NCI-H526 (cell line): ENCODE results near the gene TANC2.
"Not testable (repeated sequence)": the region's sequence is repeated elsewhere in the genome, so short reads cannot be mapped to it uniquely, and the experiment has no call there.

Experiments
- DNase-seq, 2 experiments: peaks; one replicate each; lab custom pipeline; 2025; lab: John Stamatoyannopoulos, UW

The TANC2 gene

GRCh38 chr17:62964506-62964905 lies 1.5 kb upstream of the TANC2 start:
- no peak for DNase-seq

- DNase-seq = no peak
These were observed 805 bp upstream of the TANC2 start for GRCh38 chr17:62965174-62965685.

GRCh38 chr17:62966426-62967204 lies 580 bp downstream of the TANC2 start:
- peak; percentile 28 to 69 for DNase-seq

GRCh38 chr17:62967205-62967529 lies 1.1 kb downstream of the TANC2 start:
- peak in 1 of 2 experiments; percentile 28 for DNase-seq

- peak; percentile 90 to 94 for DNase-seq
These were observed 2.4 kb downstream of the TANC2 start for GRCh38 chr17:62968445-62968923.

- peak; percentile 45 to 49 for DNase-seq
These were observed 4.6 kb downstream of the TANC2 start for GRCh38 chr17:62970610-62971009.

- no peak for DNase-seq
These were observed 5.8 kb downstream of the TANC2 start for GRCh38 chr17:62971853-62972252.

- DNase-seq = no peak
These were observed 8.8 kb downstream of the TANC2 start for GRCh38 chr17:62974788-62975187.

- no peak for DNase-seq
These were observed 9.2 kb downstream of the TANC2 start for GRCh38 chr17:62975206-62975605.

- not testable (repeated sequence) for DNase-seq
These were observed 10.7 kb downstream of the TANC2 start for GRCh38 chr17:62976643-62977231.

- no peak for DNase-seq
These were observed 14.8 kb downstream of the TANC2 start for GRCh38 chr17:62980842-62981241.

- DNase-seq = no peak
These were observed 15.9 kb downstream of the TANC2 start for GRCh38 chr17:62981933-62982332.

- no peak for DNase-seq
These were observed 18.8 kb downstream of the TANC2 start for GRCh38 chr17:62984801-62985200.

- no peak for DNase-seq
These were observed 20.5 kb downstream of the TANC2 start for GRCh38 chr17:62986549-62986948.

- DNase-seq = no peak
These were observed 21.1 kb downstream of the TANC2 start for GRCh38 chr17:62987136-62987535.

GRCh38 chr17:62989501-62989900 lies 23.5 kb downstream of the TANC2 start:
- no peak for DNase-seq

GRCh38 chr17:62994931-62995330 lies 28.9 kb downstream of the TANC2 start:
- no peak for DNase-seq

GRCh38 chr17:62995377-62995885 lies 29.4 kb downstream of the TANC2 start:
- peak; percentile 10 to 47 for DNase-seq

GRCh38 chr17:62996221-62996620 lies 30.2 kb downstream of the TANC2 start:
- DNase-seq = no peak

- no peak for DNase-seq
These were observed 32.1 kb downstream of the TANC2 start for GRCh38 chr17:62998166-62998565.

- DNase-seq = peak in 1 of 2 experiments; percentile 9
These were observed 32.8 kb downstream of the TANC2 start for GRCh38 chr17:62998665-62999393.

GRCh38 chr17:62999736-63000135 lies 33.7 kb downstream of the TANC2 start:
- DNase-seq = no peak
